OCI-LY7 (cell line): ENCODE results near the gene BLMH. TPM values are rescaled to one million over a fixed set of nuclear protein-coding genes. Genes with fewer than 3 reads are reported as not detected.

ENCODE experiments used
- BruUV-seq: library from RNA; stranded (reverse); fragments of 400-500 nt; replicated peaks from 2 replicates; lab custom pipeline; 2021; lab: Mats Ljungman, UMichigan
- CTCF ChIA-PET: fragments of 300-600 bp; sonication (Branson Sonifier 250); formaldehyde crosslinking; loops from one replicate; lab custom pipeline; 2022; ENCODE audit warnings: antibody characterized with exemption; ENCODE audit not compliant: unreplicated experiment; lab: Charles Lee
- POLR2A ChIA-PET: fragments of 300-600 bp; sonication (Branson Sonifier 250); formaldehyde crosslinking; loops from one replicate; lab custom pipeline; 2022; ENCODE audit warnings: antibody characterized with exemption; lab: Charles Lee
- DNase-seq: peaks from one replicate; pipeline ENCODE4 v3.0.0-alpha.2; 2015; ENCODE audit warnings: low spot score
- H2AFZ ChIP-seq: fragments of 200-600 bp; sonication (generic), shearing (Covaris generic); 2 replicates; pipeline ENCODE4 v1.6.1; 2014; ENCODE audit warnings: mild to moderate bottlenecking, antibody characterized with exemption, low read length, moderate library complexity
- H3K27ac ChIP-seq: fragments of 200-600 bp; sonication (generic); 2 replicates; pipeline ENCODE4 v1.5.1; 2014; ENCODE audit warnings: mixed run types, low read depth, mild to moderate bottlenecking, moderate library complexity, low read length, inconsistent platforms; ENCODE audit not compliant: poor library complexity, severe bottlenecking
- H3K36me3 ChIP-seq: fragments of 200-600 bp; sonication (generic); 2 replicates; pipeline ENCODE4 v1.6.1; 2014; ENCODE audit warnings: mild to moderate bottlenecking, antibody characterized with exemption, low read length, moderate library complexity, mixed read lengths; ENCODE audit not compliant: insufficient read depth
- H3K4me1 ChIP-seq: fragments of 200-600 bp; sonication (generic); 2 replicates; pipeline ENCODE4 v1.5.1; 2014; ENCODE audit warnings: mild to moderate bottlenecking, low read length; ENCODE audit not compliant: insufficient read depth, poor library complexity, severe bottlenecking
- H3K4me2 ChIP-seq: fragments of 200-600 bp; sonication (generic); 2 replicates; pipeline ENCODE4 v1.6.1; 2014; ENCODE audit warnings: mild to moderate bottlenecking, low read length
- H3K4me3 ChIP-seq: fragments of 200-600 bp; sonication (generic); 2 replicates; pipeline ENCODE4 v1.5.1; 2014; ENCODE audit warnings: mild to moderate bottlenecking, low read depth, low read length; ENCODE audit not compliant: poor library complexity, severe bottlenecking
- H3K79me2 ChIP-seq: fragments of 200-600 bp; sonication (generic); 2 replicates; pipeline ENCODE4 v1.6.1; 2016; ENCODE audit warnings: low read depth, mild to moderate bottlenecking, low read length, moderate library complexity, mixed read lengths; ENCODE audit not compliant: insufficient read depth
- H3K9me2 ChIP-seq: fragments of 200-600 bp; sonication (generic); 2 replicates; pipeline ENCODE4 v1.6.1; 2016; ENCODE audit warnings: mild to moderate bottlenecking, low read length, mixed read lengths; ENCODE audit not compliant: insufficient read depth
- H3K9me3 ChIP-seq: fragments of 200-600 bp; sonication (generic); 2 replicates; pipeline ENCODE4 v1.6.1; 2014; ENCODE audit warnings: mild to moderate bottlenecking, mixed run types, low read length, mixed read lengths
- H4K20me1 ChIP-seq: fragments of 200-600 bp; sonication (generic); 2 replicates; pipeline ENCODE4 v1.6.1; 2014; ENCODE audit warnings: mild to moderate bottlenecking, antibody characterized with exemption, low read length, moderate library complexity, mixed read lengths; ENCODE audit not compliant: insufficient read depth
- CTCF ChIP-seq: fragments of 200-600 bp; sonication (generic); conservative IDR thresholded peaks from 2 replicates; pipeline ENCODE4 v1.5.1; 2014; ENCODE audit warnings: mild to moderate bottlenecking, antibody characterized with exemption, low read length, moderate library complexity, mixed read lengths
- EZH2phosphoT487 ChIP-seq: fragments of 200-600 bp; sonication (generic); IDR thresholded peaks from 2 replicates; pipeline ENCODE4 v1.6.1; 2018; ENCODE audit warnings: low read depth, borderline replicate concordance, mild to moderate bottlenecking, mixed run types, antibody characterized with exemption, low read length, moderate library complexity, mixed read lengths
- intact Hi-C: fragments of 100-400 bp; cut with micrococcal nuclease; formaldehyde crosslinking; loops from one replicate; pipeline ENCODE4 v1.10.0; 2022; ENCODE audit not compliant: unreplicated experiment
- total RNA-seq, 2 experiments: library from RNA; depleted of rRNA in 1 of 2; stranded (reverse); fragments of >200 nt in 1 of 2; shearing (Covaris generic) in 1 of 2; gene quantifications; 2 replicates each; pipeline ENCODE4 v1.2.3, GENCODE V29; 2014 to 2022

Gene BLMH
- total RNA-seq, 2 experiments from 2014 or later = 35.0 to 65.7 TPM

- no peaks in the 10 kb centered on the region for H3K36me3 ChIP-seq
- ChIA-PET POLR2A (interaction anchor here (1.2 kb wide), 1 partner anchor 11 kb away, joined by 3 read pairs; no protein-coding TSS in a partner anchor), CTCF (interaction anchor here (0.6 kb wide), 1 partner anchor 604 kb away, joined by 4 read pairs; no protein-coding TSS in a partner anchor)
- no peak within 1 kb of the TSS for H2AFZ ChIP-seq
- no peaks in the 10 kb centered on the region for H4K20me1 ChIP-seq
- no peaks in the 10 kb centered on the region for H3K4me1 ChIP-seq
- intact Hi-C loops = loop anchor here (10.0 kb wide), 1 partner anchor 131 kb away; no protein-coding TSS in a partner anchor
- DNase-seq = no peak
- no peaks in the 10 kb centered on the region for H3K79me2 ChIP-seq
- no peak within 1 kb of the TSS for H3K4me2 ChIP-seq
- BruUV-seq = no TSS peak
- H3K9me3 ChIP-seq = no peaks in the 10 kb centered on the region
- no peak within 1 kb of the TSS for H3K27ac ChIP-seq
- TF ChIP-seq EZH2phosphoT487 (no peak), CTCF (no peak)
- H3K4me3 ChIP-seq = no peak within 1 kb of the TSS
- H3K9me2 ChIP-seq = no peaks in the 10 kb centered on the region
These were observed 56.1 kb downstream of the BLMH start, which contains the start of gene SLC6A4 for GRCh38 chr17:30235386-30236296. SLC6A4 (minus strand) TSS chr17:30235697; CDS start chr17:30221958, 13,739 bp downstream.

DNA sequence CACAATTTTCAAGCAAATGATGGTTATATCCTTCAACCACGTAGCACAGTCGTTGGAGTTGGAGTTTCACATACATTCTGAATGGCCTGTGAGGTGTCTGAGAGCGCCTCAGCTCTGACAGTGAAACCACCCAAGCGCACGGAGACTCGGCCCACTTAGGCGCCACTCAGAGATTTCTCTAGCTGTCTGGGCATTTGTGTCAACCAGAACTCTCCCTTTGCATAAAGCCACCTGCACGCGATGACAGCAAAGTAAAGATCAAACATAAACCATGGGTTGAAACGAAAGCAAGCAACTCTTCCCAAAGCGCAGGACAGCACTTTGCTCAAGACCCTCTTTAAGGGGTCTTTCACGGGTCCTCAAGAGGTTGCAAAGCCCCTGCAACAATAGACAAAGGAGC lies 56.8 kb downstream of the BLMH start:
- TF ChIP-seq EZH2phosphoT487 = no peak
- no peak for TF ChIP-seq CTCF
- Histone ChIP-seq H3K4me1 (no peaks in the 10 kb centered on the region), H2AFZ (no peak overlapping the region), H3K36me3 (no peaks in the 10 kb centered on the region), H3K27ac (no peak overlapping the region), H3K4me3 (no peak overlapping the region), H3K4me2 (no peak overlapping the region), H3K9me2 (no peaks in the 10 kb centered on the region), H3K79me2 (no peaks in the 10 kb centered on the region), H3K9me3 (no peaks in the 10 kb centered on the region), H4K20me1 (no peaks in the 10 kb centered on the region)
- CTCF ChIA-PET = no interaction called here
- no TSS peak for BruUV-seq
- no peak for DNase-seq
- POLR2A ChIA-PET = interaction anchor here (1.2 kb wide), 1 partner anchor 11 kb away, joined by 3 read pairs; no protein-coding TSS in a partner anchor
- intact Hi-C loops = loop anchor here (10.0 kb wide), 1 partner anchor 130 kb away; no protein-coding TSS in a partner anchor
